CD4-positive, alpha-beta T cell treated with Interleukin-12 subunit alpha and Interleukin-12 subunit beta, for 1 hour (primary cell): Measurements from ENCODE around the gene COG2.
"Not testable (repeated sequence)": the region's sequence is repeated elsewhere in the genome, so short reads cannot be mapped to it uniquely, and the experiment has no call there.

ENCODE experiments used
- DNase-seq: peaks from one replicate; pipeline ENCODE4 v3.0.0-alpha.2; 2020

The COG2 gene

GRCh38 chr1:230703679-230704385 lies 61.6 kb downstream of the COG2 start:
- no peak for DNase-seq

GRCh38 chr1:230704830-230705229 lies 62.5 kb downstream of the COG2 start:
- DNase-seq = no peak

DNA sequence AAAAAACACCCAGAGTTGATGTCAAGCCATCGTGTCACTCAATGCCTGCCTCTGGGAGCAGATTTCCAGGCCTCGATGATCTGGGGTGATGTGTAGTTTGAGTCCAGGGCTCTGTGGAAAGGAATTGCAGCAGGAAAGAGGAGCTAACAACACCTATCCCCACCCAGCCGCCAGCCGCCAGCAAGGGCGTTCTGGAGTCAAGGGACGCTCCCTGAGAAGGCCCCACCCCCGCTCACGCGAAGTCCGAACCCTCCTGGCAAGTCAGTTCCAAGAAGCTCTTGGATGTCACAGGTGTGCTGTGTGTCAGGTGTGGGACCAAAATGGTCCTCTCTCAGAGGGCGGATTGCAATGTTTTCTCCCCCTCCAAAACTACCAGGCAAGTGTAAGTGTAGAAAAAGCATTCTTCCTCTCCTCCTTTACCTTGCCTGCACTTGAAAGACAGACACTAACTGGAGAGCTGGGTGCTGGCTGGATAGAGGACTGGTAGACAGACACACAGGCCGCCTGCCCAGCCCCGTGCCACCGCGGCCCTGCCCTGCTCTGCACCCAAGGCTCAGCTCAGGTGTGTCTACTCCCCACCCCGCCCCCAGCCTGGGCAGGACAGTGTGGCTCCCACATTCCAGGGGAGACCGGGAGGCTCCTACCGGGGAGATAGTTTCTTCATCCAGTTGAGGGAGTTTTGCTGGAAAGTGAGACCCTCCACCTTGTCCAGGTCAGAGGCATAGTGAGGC lies 63.2 kb downstream of the COG2 start:
- DNase-seq = no peak

GRCh38 chr1:230706020-230706699 lies 63.9 kb downstream of the COG2 start:
- DNase-seq = no peak

DNA sequence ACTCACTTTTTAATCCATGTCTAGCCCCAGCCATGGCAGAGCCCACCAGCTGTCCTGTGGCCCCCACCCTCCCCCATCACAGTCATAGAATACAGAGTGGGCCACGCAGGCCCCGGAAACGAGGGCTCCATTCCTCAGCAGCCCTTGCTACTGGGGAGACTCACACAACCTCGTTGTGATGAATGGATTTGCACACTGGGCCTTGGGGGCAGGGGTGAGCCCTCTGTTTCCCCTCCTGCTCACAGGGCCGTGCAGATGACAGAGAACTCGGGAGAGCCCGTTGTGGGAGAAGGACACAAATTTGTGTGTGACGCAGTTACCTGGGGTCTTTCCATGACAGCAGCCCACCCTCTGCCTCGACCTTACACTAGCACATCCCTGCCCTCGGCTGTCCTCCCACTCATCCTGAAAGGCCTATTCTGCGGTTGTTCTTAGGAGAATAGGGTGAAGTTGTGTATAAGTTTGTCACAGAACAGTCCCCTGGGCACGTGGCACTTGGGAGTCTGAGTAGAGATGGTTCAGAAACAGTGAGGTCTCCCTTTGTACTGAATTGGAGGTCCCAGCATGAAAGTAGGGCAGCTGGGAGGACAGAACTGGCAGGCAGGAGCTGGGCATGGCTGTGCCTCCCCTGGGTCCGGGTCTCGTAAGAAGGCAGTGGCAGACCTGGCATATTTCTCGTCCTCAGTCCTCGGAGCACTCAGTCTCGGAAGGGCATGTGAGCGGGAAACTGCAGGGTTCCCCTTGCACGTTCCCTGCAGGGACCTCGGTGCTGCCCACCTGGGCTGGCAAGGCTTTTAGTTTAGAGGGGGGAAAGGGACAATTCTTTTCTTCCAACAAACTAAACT lies 64.8 kb downstream of the COG2 start:
- no peak for DNase-seq

GRCh38 chr1:230707732-230708630 lies 65.7 kb downstream of the COG2 start:
- DNase-seq = no peak

- no peak for DNase-seq
Measured at GRCh38 chr1:230708631-230709580, 66.6 kb downstream of the COG2 start.

- DNase-seq = no peak
Measured at GRCh38 chr1:230709619-230710542, 67.6 kb downstream of the COG2 start.

GRCh38 chr1:230710543-230710904 lies 68.2 kb downstream of the COG2 start:
- no peak for DNase-seq

- DNase-seq = no peak
Measured at GRCh38 chr1:230711245-230711644, 69.0 kb downstream of the COG2 start.

GRCh38 chr1:230712470-230712942 lies 70.2 kb downstream of the COG2 start:
- DNase-seq = no peak

- no peak for DNase-seq
Measured at GRCh38 chr1:230713138-230713537, 70.9 kb downstream of the COG2 start.

DNA sequence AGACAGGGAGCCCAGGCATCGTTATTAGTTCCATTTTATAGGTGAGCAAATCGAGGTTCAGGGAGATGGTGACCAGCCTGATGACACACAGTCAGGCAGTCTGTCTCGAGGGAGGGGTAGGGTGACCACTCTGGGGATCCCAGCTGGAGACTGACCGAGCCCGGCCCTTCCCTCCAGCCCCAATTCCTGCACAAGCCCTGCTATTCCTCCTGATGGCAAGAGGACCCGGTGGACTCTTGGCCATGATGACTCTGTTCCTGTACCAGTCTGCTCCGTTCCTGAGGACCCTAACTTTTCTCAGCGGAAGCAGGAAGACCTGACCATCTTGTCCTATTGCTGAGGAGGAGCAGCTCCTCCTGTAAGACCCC lies 71.2 kb downstream of the COG2 start:
- DNase-seq = no peak

GRCh38 chr1:230713915-230714764 lies 71.9 kb downstream of the COG2 start, which contains the start of gene AGT:
Gene AGT, minus strand, starts transcription at chr1:230714122. Its CDS starts 3,299 bp downstream, at chr1:230710823.
- no peak for DNase-seq

DNA sequence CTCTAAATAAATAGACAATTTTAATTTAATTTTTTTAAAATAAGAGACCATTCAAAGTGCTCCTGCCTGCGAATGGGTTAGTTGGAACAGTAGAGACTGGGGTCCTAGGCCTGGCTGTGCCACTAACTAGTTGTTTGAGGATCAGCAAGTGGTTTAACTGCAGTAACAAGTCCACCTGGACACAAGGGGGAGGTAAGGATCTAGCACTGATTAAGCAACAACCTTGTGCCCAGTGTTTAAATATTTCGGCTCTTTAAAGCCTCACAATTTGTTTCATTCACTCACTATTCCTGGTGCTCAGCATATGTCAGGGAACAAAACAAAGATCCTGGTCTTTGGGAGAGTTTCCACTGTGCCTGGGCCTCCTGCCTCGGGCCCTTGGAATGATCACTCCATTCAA lies 73.2 kb downstream of the COG2 start:
- DNase-seq = no peak

- DNase-seq = not testable (repeated sequence)
Measured at GRCh38 chr1:230716453-230716852, 74.2 kb downstream of the COG2 start.

GRCh38 chr1:230717251-230717650 lies 75.0 kb downstream of the COG2 start:
- no peak for DNase-seq

DNA sequence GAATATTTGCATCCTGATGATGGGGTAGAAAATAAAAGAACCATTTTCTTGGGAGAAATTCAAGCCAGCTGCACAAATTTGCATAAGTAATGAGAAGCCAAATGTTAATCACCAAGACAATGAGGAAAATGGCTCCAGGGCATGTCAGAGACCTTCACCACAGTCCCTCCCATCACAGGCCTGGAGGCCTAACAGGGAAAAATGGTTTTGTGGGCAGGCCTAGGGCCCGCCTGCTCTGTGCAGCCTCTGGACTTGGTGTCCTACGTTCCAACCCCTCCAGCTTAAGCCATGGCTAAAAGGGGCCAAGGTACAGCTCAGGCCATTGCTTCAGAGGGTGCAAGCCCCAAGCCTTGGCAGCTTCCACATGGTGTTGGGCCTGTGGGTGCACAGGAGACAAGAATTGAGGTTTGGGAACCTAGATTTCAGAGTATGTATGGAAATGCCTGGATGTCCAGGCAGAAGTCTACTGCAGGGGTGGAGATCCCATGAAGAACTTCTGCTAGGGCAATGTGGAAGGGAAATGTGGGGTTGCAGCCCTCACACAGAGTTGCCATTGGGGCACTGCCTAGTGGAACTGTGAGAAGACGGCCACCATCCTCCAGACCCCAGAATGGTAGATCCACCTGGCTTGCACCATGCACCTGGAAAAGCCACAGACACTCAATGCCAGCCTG lies 79.7 kb downstream of the COG2 start:
- DNase-seq = not testable (repeated sequence)
